Sigmoid colon (tissue), 4 donors: ENCODE measurements around the gene CARMIL1.

Source experiments
- CTCF ChIP-seq, 4 experiments: fragments of 450-650 bp in 3 of 4; fragments of 200-600 bp in 1 of 4; IDR thresholded peaks; one replicate each; pipeline ENCODE4 v1.5.1; 2016 to 2019; ENCODE audit warnings: antibody characterized with exemption in 4 of 4, mild to moderate bottlenecking in 3 of 4, moderate library complexity in 2 of 4
- EP300 ChIP-seq, 4 donors: sonication (generic); formaldehyde crosslinking; IDR thresholded peaks; one replicate each; pipeline ENCODE4 v1.6.1; 2017; ENCODE audit warnings: antibody characterized with exemption in 4 of 4
- POLR2A ChIP-seq, 2 donors: fragments of 450-650 bp; IDR thresholded peaks; one replicate each; pipeline ENCODE4 v1.6.1; 2016; ENCODE audit warnings: antibody characterized with exemption in 2 of 2, mild to moderate bottlenecking in 2 of 2, moderate library complexity in 2 of 2
- POLR2AphosphoS5 ChIP-seq, 4 donors: sonication (generic); formaldehyde crosslinking; IDR thresholded peaks; one replicate each; pipeline ENCODE4 v1.6.1; 2017; ENCODE audit warnings: antibody characterized with exemption in 4 of 4

- no peak for TF ChIP-seq CTCF (IDR thresholded peaks at IDR 0.05)
- TF ChIP-seq POLR2A (IDR thresholded peaks at IDR 0.05): no peak
- no peak for TF ChIP-seq EP300 (IDR thresholded peaks at IDR 0.05)
- TF ChIP-seq POLR2AphosphoS5 (IDR thresholded peaks at IDR 0.05): no peak
These were observed 390.2 kb downstream of the CARMIL1 start for GRCh38 chr6:25669413-25669812.
